K562 (cell line): ENCODE data around the gene SEMA4G. TPM values are rescaled to one million over a fixed set of nuclear protein-coding genes. Genes with fewer than 3 reads are reported as not detected.

Source experiments
- AFF1 ChIP-seq, 2 experiments: fragments of 450-650 bp; IDR thresholded peaks; 2 replicates each; pipeline ENCODE4 v1.6.1; 2018; ENCODE audit warnings: mild to moderate bottlenecking in 2 of 2, low read depth in 1 of 2; ENCODE audit not compliant: partially characterized antibody in 2 of 2
- BRF2 ChIP-seq: IDR thresholded peaks from 3 replicates; pipeline ENCODE4 v1.6.1; 2011; ENCODE audit warnings: borderline replicate concordance, mild to moderate bottlenecking; ENCODE audit not compliant: insufficient read length, insufficient read depth
- HDGF ChIP-seq: fragments of 450-650 bp; IDR thresholded peaks from 2 replicates; pipeline ENCODE4 v1.6.1; 2016
- HOXB6 ChIP-seq: fragments of 250-450 bp; sonication (Bioruptor Pico); IDR thresholded peaks from 2 replicates; pipeline ENCODE4 v1.5.1; 2022; ENCODE audit warnings: mild to moderate bottlenecking, borderline replicate concordance
- KLF13 ChIP-seq: fragments of 450-650 bp; IDR thresholded peaks from 2 replicates; pipeline ENCODE4 v1.6.1; 2016; ENCODE audit warnings: missing genetic modification characterization, low read depth, mild to moderate bottlenecking, missing compliant biosample characterization, moderate library complexity, borderline replicate concordance
- RB1 ChIP-seq: fragments of 450-650 bp; IDR thresholded peaks from 2 replicates; pipeline ENCODE4 v1.6.1; 2017; ENCODE audit warnings: low read depth, mild to moderate bottlenecking
- SAFB2 ChIP-seq: fragments of 200-400 bp; formaldehyde crosslinking; IDR thresholded peaks from 2 replicates; pipeline ENCODE4 v1.6.1; 2018; ENCODE audit warnings: borderline replicate concordance, low read length, low read depth, moderate library complexity; ENCODE audit not compliant: severe bottlenecking
- SP2 ChIP-seq: IDR thresholded peaks from 2 replicates; pipeline ENCODE4 v1.6.1; 2011; ENCODE audit warnings: mild to moderate bottlenecking, low read depth, low read length, moderate library complexity; ENCODE audit not compliant: poor library complexity, severe bottlenecking; ENCODE audit errors: extremely low read depth
- ZNF511 ChIP-seq: sonication (generic); formaldehyde crosslinking; IDR thresholded peaks from 2 replicates; pipeline ENCODE4 v1.8.0; 2022; ENCODE audit warnings: mild to moderate bottlenecking, missing genetic modification reagents
- ZNF592 ChIP-seq: fragments of 450-650 bp; IDR thresholded peaks from 2 replicates; pipeline ENCODE4 v1.6.1; 2017; ENCODE audit warnings: antibody characterized with exemption, mild to moderate bottlenecking
- polyA plus RNA-seq, 8 experiments: library from polyadenylated mRNA; depleted of rRNA in 4 of 8; stranded (reverse) in 5 of 8; unstranded in 3 of 8; fragments of >200 nt; fragmentation: Nextera tagmentation in 2 of 8; fragmentation: Illumina TruSeq in 1 of 8; extraction: Ambion mirVana in 2 of 8; extraction: Trizol in 1 of 8; gene quantifications; 2 replicates each; pipeline versions ENCODE4 v1.2.1 to v1.2.3, GENCODE V29; 2011 to 2014; ENCODE audit warnings: inconsistent platforms in 1 of 8, missing spikeins in 1 of 8
- total RNA-seq, 7 experiments: library from RNA; depleted of rRNA in 6 of 7; stranded (reverse); fragments of >200 nt in 6 of 7; fragmentation: Illumina TruSeq in 2 of 7; extraction: Trizol in 2 of 7; gene quantifications; 2 replicates each; pipeline versions ENCODE4 v1.2.1 to v1.2.3, GENCODE V29; 2011 to 2021; ENCODE audit warnings: low replicate concordance in 1 of 7

SEMA4G gene
- total and polyA plus RNA-seq, 9 of the 15 experiments (the other 6 are each of a cell fraction or from before 2014, with no cell fraction given) = 0.40 to 7.8 (median 1.8) TPM

- TF ChIP-seq HOXB6 (CRISPR knock-in tag) = no peak
- no peak for TF ChIP-seq KLF13 (tag)
- TF ChIP-seq SP2 = no peak
- no peak for TF ChIP-seq BRF2
- 0 out of 2 replicates have a peak, but pooled peaks have one; percentile 19 for TF ChIP-seq ZNF511 (CRISPR knock-in tag)
- TF ChIP-seq SAFB2 = no peak
- TF ChIP-seq ZNF592 = no peak
- TF ChIP-seq HDGF = no peak
- no peak for TF ChIP-seq AFF1 (IDR thresholded peaks at IDR 0.05; ENCODE audit: low read depth in 1 of 2, partially characterized antibody in 2 of 2)
- TF ChIP-seq RB1 = peak; percentile 33; the same call in 1 of the 2 replicates
These were observed 45.1 kb downstream of the SEMA4G start (continued) for GRCh38 chr10:101014230-101014884.
